A673 (cell line): ENCODE measurements around the gene NETO2. TPM values are rescaled to one million over a fixed set of nuclear protein-coding genes. Genes with fewer than 3 reads are reported as not detected.

Source experiments
- BruUV-seq: library from RNA; stranded (reverse); fragments of 400-500 nt; replicated peaks from 2 replicates; lab custom pipeline; 2021; lab: Mats Ljungman, UMichigan
- CTCF ChIA-PET: fragments of 300-600 bp; sonication (Branson Sonifier 250); formaldehyde crosslinking; loops from one replicate; lab custom pipeline; 2022; ENCODE audit warnings: antibody characterized with exemption; lab: Charles Lee
- POLR2A ChIA-PET: fragments of 300-600 bp; sonication (Branson Sonifier 250); formaldehyde crosslinking; loops from one replicate; lab custom pipeline; 2022; ENCODE audit warnings: antibody characterized with exemption; ENCODE audit not compliant: low non-redundant PET; lab: Charles Lee
- DNase-seq: peaks from one replicate; pipeline ENCODE4 v3.0.0-alpha.2; 2015; ENCODE audit warnings: low spot score
- H3K27ac ChIP-seq: fragments of 200-600 bp; sonication (generic); 2 replicates; pipeline ENCODE4 v1.5.1; 2016; ENCODE audit warnings: mixed run types, low read depth, mild to moderate bottlenecking, mixed read lengths, antibody characterized with exemption, low read length; ENCODE audit not compliant: poor library complexity, severe bottlenecking
- H3K27me3 ChIP-seq: fragments of 200-600 bp; sonication (generic); replicated peaks from 2 replicates; pipeline ENCODE4 v1.6.1; 2017; ENCODE audit warnings: mixed run types, low read depth, mild to moderate bottlenecking, mixed read lengths, antibody characterized with exemption, low read length; ENCODE audit not compliant: insufficient read depth, poor library complexity
- H3K36me3 ChIP-seq: fragments of 200-600 bp; sonication (generic); 2 replicates; pipeline ENCODE4 v1.6.1; 2016; ENCODE audit warnings: mixed run types, mild to moderate bottlenecking, mixed read lengths, antibody characterized with exemption, low read length; ENCODE audit not compliant: insufficient read depth, poor library complexity, severe bottlenecking
- H3K4me1 ChIP-seq: fragments of 200-600 bp; sonication (generic); 2 replicates; pipeline ENCODE4 v1.6.1; 2017; ENCODE audit warnings: mixed run types, mild to moderate bottlenecking, mixed read lengths, antibody characterized with exemption, low read length; ENCODE audit not compliant: insufficient read depth, poor library complexity, severe bottlenecking
- H3K4me3 ChIP-seq: fragments of 200-600 bp; sonication (generic); 2 replicates; pipeline ENCODE4 v1.5.1; 2016; ENCODE audit warnings: low read depth, mixed run types, mild to moderate bottlenecking, mixed read lengths, low read length; ENCODE audit not compliant: poor library complexity, severe bottlenecking
- H3K9me3 ChIP-seq: fragments of 200-600 bp; sonication (generic); 2 replicates; pipeline ENCODE4 v1.6.1; 2016; ENCODE audit warnings: mixed run types, low read depth, mild to moderate bottlenecking, mixed read lengths, antibody characterized with exemption, low read length; ENCODE audit not compliant: poor library complexity, severe bottlenecking
- EZH2 ChIP-seq: fragments of 200-600 bp; sonication (generic); IDR thresholded peaks from 2 replicates; pipeline ENCODE4 v1.6.1; 2017; ENCODE audit warnings: borderline replicate concordance, low read depth, mild to moderate bottlenecking, mixed read lengths, antibody characterized with exemption, low read length; ENCODE audit not compliant: poor library complexity, severe bottlenecking
- intact Hi-C: fragments of 100-400 bp; cut with micrococcal nuclease; formaldehyde crosslinking; loops from one replicate; pipeline ENCODE4 v1.10.0; 2022; ENCODE audit not compliant: unreplicated experiment
- total RNA-seq: library from RNA; stranded (reverse); gene quantifications from 2 replicates; pipeline ENCODE4 v1.2.3, GENCODE V29; 2021
- TF ChIP-seq, protein P1 (sequence below): fragments of 300-800, 200-600 bp; sonication (generic); conservative IDR thresholded peaks from 2 replicates; pipeline ENCODE4 v1.5.1; 2017; ENCODE audit warnings: low read depth, mild to moderate bottlenecking, antibody characterized with exemption, low read length, moderate library complexity, mixed read lengths

The NETO2 gene
- total RNA-seq, 1 experiment from 2014 or later, result 68.7 TPM

DNA sequence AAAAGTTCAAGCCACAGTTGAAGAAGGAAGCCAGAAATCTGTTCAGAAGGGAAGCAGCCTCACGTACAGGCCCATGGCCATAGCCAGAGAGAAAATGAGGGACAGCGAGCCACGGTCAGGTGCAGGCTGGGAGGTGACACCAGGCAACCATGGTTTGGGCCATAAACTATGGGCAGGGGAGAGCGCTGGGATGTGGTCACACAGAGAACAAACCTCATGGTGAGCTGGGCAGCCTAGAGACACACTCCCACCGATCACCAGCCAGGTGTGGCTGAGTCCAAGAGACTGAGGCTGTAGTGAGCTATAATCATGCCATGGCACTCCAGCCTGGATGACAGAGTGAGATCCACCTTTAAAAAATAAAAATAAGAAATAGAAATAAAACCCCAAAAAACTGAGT lies 76.5 kb downstream of the NETO2 start:
- Histone ChIP-seq H3K27ac (no peak overlapping the region), H3K4me3 (no peak overlapping the region), H3K4me1 (no peaks in the 10 kb centered on the region), H3K27me3 (no peaks in the 10 kb centered on the region), H3K9me3 (no peaks in the 10 kb centered on the region), H3K36me3 (no peaks in the 10 kb centered on the region)
- TF ChIP-seq, protein P1, sequence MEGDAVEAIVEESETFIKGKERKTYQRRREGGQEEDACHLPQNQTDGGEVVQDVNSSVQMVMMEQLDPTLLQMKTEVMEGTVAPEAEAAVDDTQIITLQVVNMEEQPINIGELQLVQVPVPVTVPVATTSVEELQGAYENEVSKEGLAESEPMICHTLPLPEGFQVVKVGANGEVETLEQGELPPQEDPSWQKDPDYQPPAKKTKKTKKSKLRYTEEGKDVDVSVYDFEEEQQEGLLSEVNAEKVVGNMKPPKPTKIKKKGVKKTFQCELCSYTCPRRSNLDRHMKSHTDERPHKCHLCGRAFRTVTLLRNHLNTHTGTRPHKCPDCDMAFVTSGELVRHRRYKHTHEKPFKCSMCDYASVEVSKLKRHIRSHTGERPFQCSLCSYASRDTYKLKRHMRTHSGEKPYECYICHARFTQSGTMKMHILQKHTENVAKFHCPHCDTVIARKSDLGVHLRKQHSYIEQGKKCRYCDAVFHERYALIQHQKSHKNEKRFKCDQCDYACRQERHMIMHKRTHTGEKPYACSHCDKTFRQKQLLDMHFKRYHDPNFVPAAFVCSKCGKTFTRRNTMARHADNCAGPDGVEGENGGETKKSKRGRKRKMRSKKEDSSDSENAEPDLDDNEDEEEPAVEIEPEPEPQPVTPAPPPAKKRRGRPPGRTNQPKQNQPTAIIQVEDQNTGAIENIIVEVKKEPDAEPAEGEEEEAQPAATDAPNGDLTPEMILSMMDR, result no peak
- no peak for TF ChIP-seq EZH2
- no peak for DNase-seq
- ChIA-PET POLR2A (no interaction called here), CTCF (no interaction called here)
- intact Hi-C loops, result no loop called here
- no TSS peak for BruUV-seq

DNA sequence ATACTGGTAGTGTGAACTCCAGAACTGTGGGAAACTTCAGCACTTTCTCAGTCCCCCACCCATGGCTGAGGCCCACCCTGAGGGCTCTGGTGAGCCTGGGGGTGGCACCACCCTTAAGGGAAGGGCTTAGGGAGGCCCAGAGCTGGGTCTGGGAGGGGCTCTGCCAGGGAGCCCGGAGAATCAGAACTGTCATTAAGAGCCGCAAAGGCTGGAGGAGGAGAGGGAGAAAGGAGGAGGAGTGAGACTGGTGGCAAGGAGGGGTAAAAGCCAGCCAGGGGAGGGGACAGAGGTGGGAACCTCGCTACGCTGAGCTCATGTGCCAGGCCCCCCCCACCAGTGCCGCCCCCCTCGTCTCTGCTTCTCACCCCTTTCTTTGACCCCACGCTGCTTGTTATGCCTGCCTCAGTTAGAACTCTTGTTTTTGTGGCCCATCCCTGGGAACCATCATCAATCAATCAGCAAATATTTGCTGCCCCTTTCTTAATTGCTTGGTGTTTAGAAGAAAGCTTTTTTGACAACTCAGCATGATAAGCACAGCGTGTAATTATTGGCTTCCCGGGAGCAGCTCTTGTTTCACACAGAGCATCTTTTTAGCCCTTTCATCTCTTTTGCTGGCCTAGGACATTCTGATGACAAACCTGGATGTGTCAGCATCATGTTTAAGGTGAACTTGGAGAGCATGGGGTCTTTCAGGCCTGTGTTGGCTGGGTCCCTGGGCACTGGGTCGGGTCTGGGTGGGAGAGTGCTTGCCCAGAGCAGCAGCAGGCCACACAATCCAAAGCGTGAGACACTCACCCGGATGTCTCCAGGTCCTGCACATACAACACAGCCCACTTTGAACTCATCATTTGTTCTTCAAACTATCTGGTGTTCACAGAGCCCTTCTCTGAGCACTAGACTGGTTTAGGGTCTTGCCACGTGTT lies 77.7 kb downstream of the NETO2 start:
- Histone ChIP-seq H3K27me3 (no peaks in the 10 kb centered on the region), H3K4me1 (no peaks in the 10 kb centered on the region), H3K4me3 (no peak overlapping the region), H3K36me3 (no peaks in the 10 kb centered on the region), H3K27ac (no peak overlapping the region), H3K9me3 (no peaks in the 10 kb centered on the region)
- CTCF ChIA-PET, result no interaction called here
- no peak for TF ChIP-seq EZH2
- TF ChIP-seq, protein P1, result no peak
- BruUV-seq, result no TSS peak
- DNase-seq, result no peak
- intact Hi-C loops, result no loop called here
- POLR2A ChIA-PET, result interaction anchor here (0.7 kb wide), 1 partner anchor 27 kb away, joined by 3 read pairs; no protein-coding TSS in a partner anchor

DNA sequence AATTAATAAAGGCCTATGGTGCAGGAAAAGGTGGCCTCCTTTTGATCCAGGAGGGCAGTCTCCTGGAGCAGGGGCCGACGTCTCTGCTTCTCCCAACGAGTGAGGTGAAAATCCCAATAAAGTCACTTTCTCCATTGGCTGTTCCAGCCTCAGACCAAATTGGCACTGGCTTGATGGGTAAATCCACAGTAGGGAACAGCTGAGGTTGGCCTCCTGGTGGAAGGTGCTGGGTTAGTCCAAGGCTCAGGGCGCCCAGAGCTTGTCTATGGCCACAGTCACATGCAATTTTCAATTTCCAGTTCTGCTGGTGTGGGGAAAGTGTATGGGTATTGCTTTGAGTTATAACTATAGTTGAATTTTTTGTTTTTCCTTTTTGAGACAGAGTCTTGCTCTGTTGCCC lies 79.0 kb downstream of the NETO2 start:
- Histone ChIP-seq H3K4me3 (no peak overlapping the region), H3K36me3 (no peaks in the 10 kb centered on the region), H3K27ac (no peak overlapping the region), H3K9me3 (no peaks in the 10 kb centered on the region), H3K27me3 (no peaks in the 10 kb centered on the region), H3K4me1 (no peaks in the 10 kb centered on the region)
- no peak for DNase-seq
- no TSS peak for BruUV-seq
- ChIA-PET CTCF (no interaction called here), POLR2A (no interaction called here)
- intact Hi-C loops, result no loop called here
- TF ChIP-seq, protein P1, result no peak
- TF ChIP-seq EZH2, result no peak
